SK-N-SH (cell line): ENCODE results near the gene SLCO3A1. TPM values are rescaled to one million over a fixed set of nuclear protein-coding genes. Genes with fewer than 3 reads are reported as not detected.

Experiments
- CTCF ChIA-PET: fragments of 300-600, 350-600 bp; formaldehyde crosslinking; extraction: SDS; loops from one replicate; lab custom pipeline; 2021; lab: Yijun Ruan, JAX
- POLR2A ChIA-PET: fragments of 350-600 bp; sonication (Branson Sonifier 250); formaldehyde crosslinking; extraction: SDS; loops from one replicate; lab custom pipeline; 2020; ENCODE audit warnings: antibody characterized with exemption, inconsistent platforms; lab: Yijun Ruan, JAX
- DNase-seq: peaks from one replicate; pipeline ENCODE4 v3.0.0; 2012
- H2AFZ ChIP-seq: fragments of 200-600 bp; sonication (generic); 2 replicates; pipeline ENCODE4 v1.8.1; 2016; ENCODE audit warnings: antibody characterized with exemption, mild to moderate bottlenecking, low read depth
- H3F3A ChIP-seq: fragments of 200-600 bp; sonication (generic); replicated peaks from 2 replicates; pipeline ENCODE3; 2016; ENCODE audit warnings: antibody characterized with exemption, mild to moderate bottlenecking; ENCODE audit not compliant: insufficient read depth
- H3K27ac ChIP-seq, 2 experiments: fragments of 200-500 bp in 1 of 2; fragments of 200-600 bp in 1 of 2; sonication (Bioruptor generic) in 1 of 2; sonication (generic), shearing (Covaris generic) in 1 of 2; 2 replicates each; pipeline versions ENCODE4 v1.5.1 to v1.6.1; 2014 to 2016; ENCODE audit warnings: low read depth in 2 of 2, inconsistent platforms in 1 of 2, low read length in 1 of 2, mild to moderate bottlenecking in 1 of 2, mixed read lengths in 1 of 2
- H3K27me3 ChIP-seq: fragments of 200-600 bp; sonication (generic), shearing (Covaris generic); 2 replicates; pipeline ENCODE4 v1.6.1; 2016; ENCODE audit warnings: mixed run types; ENCODE audit not compliant: insufficient read depth
- H3K36me3 ChIP-seq, 2 experiments: fragments of 200-500 bp in 1 of 2; fragments of 200-600 bp in 1 of 2; sonication (Bioruptor generic) in 1 of 2; sonication (generic) in 1 of 2; replicated peaks in 1 of 2; 2 replicates each; pipeline versions ENCODE3 to v1.5.1; 2014 to 2016; ENCODE audit warnings: low read length in 1 of 2, mild to moderate bottlenecking in 1 of 2; ENCODE audit not compliant: insufficient read depth in 2 of 2, control insufficient read depth in 1 of 2
- H3K4me1 ChIP-seq, 2 experiments: fragments of 200-500 bp in 1 of 2; fragments of 200-600 bp in 1 of 2; sonication (Bioruptor generic) in 1 of 2; sonication (generic), shearing (Covaris generic) in 1 of 2; 2 replicates each; pipeline versions ENCODE4 v1.5.1 to v1.6.1; 2014 to 2016; ENCODE audit warnings: low read depth in 1 of 2, low read length in 1 of 2, mixed run types in 1 of 2; ENCODE audit not compliant: insufficient read depth in 2 of 2, control insufficient read depth in 1 of 2
- H3K4me2 ChIP-seq: fragments of 200-600 bp; sonication (generic), shearing (Covaris generic); 2 replicates; pipeline ENCODE4 v1.6.1; 2017; ENCODE audit warnings: mixed run types
- H3K4me3 ChIP-seq, 2 experiments: fragments of 200-500 bp in 1 of 2; fragments of 200-600 bp in 1 of 2; sonication (Bioruptor generic) in 1 of 2; sonication (generic), shearing (Covaris generic) in 1 of 2; 2 replicates each; pipeline versions ENCODE4 v1.5.1 to v1.8.1; 2014 to 2016; ENCODE audit warnings: low read depth in 2 of 2, inconsistent platforms in 1 of 2, low read length in 1 of 2, mild to moderate bottlenecking in 1 of 2, mixed read lengths in 1 of 2, moderate library complexity in 1 of 2
- H3K79me2 ChIP-seq: fragments of 200-600 bp; sonication (generic); 2 replicates; pipeline ENCODE4 v1.8.1; 2017; ENCODE audit warnings: mild to moderate bottlenecking; ENCODE audit not compliant: insufficient read depth
- H3K9ac ChIP-seq: fragments of 200-600 bp; sonication (generic); 2 replicates; pipeline ENCODE4 v1.6.1; 2017; ENCODE audit warnings: mixed run types
- H3K9me2 ChIP-seq: fragments of 200-600 bp; sonication (generic); 2 replicates; pipeline ENCODE4 v1.6.1; 2017; ENCODE audit warnings: mixed run types
- H3K9me3 ChIP-seq: fragments of 200-600 bp; sonication (generic); 2 replicates; pipeline ENCODE4 v1.6.1; 2017; ENCODE audit warnings: mixed run types, mild to moderate bottlenecking, moderate library complexity
- H4K20me1 ChIP-seq: fragments of 200-600 bp; sonication (generic); 2 replicates; pipeline ENCODE4 v1.6.1; 2017; ENCODE audit warnings: mild to moderate bottlenecking, mixed run types; ENCODE audit not compliant: insufficient read depth
- CHD2 ChIP-seq: fragments of 150-350 bp; IDR thresholded peaks from 2 replicates; pipeline ENCODE4 v1.6.1; 2018; ENCODE audit warnings: low read length; ENCODE audit not compliant: partially characterized antibody
- EP300 ChIP-seq, 2 experiments: IDR thresholded peaks; 2 replicates each; pipeline versions ENCODE4 v1.4.0 to v1.6.1; 2012; ENCODE audit warnings: borderline replicate concordance in 1 of 2, low read depth in 1 of 2, low read length in 1 of 2
- EZH2phosphoT487 ChIP-seq: fragments of 200-600 bp; sonication (generic); IDR thresholded peaks from 2 replicates; pipeline ENCODE4 v1.6.1; 2017; ENCODE audit warnings: low read depth, mixed run types, mild to moderate bottlenecking, antibody characterized with exemption, moderate library complexity, borderline replicate concordance
- FOXM1 ChIP-seq: IDR thresholded peaks from 2 replicates; pipeline ENCODE4 v1.4.0; 2012; ENCODE audit warnings: low read depth, mild to moderate bottlenecking
- GABPA ChIP-seq: IDR thresholded peaks from 2 replicates; pipeline ENCODE4 v1.4.0; 2012; ENCODE audit warnings: low read depth, mild to moderate bottlenecking
- MEF2A ChIP-seq: IDR thresholded peaks from 2 replicates; pipeline ENCODE4 v1.4.0; 2012; ENCODE audit warnings: low read depth, borderline replicate concordance
- NFIC ChIP-seq: IDR thresholded peaks from 2 replicates; pipeline ENCODE4 v1.4.0; 2012; ENCODE audit warnings: borderline replicate concordance
- NRF1 ChIP-seq: IDR thresholded peaks from 2 replicates; pipeline ENCODE4 v1.6.1; 2012; ENCODE audit warnings: low read depth, mild to moderate bottlenecking, low read length
- PBX3 ChIP-seq: IDR thresholded peaks from 2 replicates; pipeline ENCODE4; 2012
- POLR2AphosphoS5 ChIP-seq: IDR thresholded peaks from 2 replicates; pipeline ENCODE4 v1.6.1; 2012; ENCODE audit warnings: low read depth, low read length
- RAD21 ChIP-seq: IDR thresholded peaks from 2 replicates; pipeline ENCODE4 v1.6.1; 2012; ENCODE audit warnings: mild to moderate bottlenecking, low read length
- RCOR1 ChIP-seq: fragments of 150-350 bp; IDR thresholded peaks from 2 replicates; pipeline ENCODE4 v1.6.1; 2017; ENCODE audit warnings: antibody characterized with exemption, low read length
- RXRA ChIP-seq: IDR thresholded peaks from 2 replicates; pipeline ENCODE4 v1.4.0; 2012; ENCODE audit warnings: low read depth, mild to moderate bottlenecking, borderline replicate concordance
- SIN3A ChIP-seq: IDR thresholded peaks from 2 replicates; pipeline ENCODE4 v1.6.1; 2012; ENCODE audit warnings: low read depth, mild to moderate bottlenecking, low read length, moderate library complexity, borderline replicate concordance
- TAF1 ChIP-seq: IDR thresholded peaks from 2 replicates; pipeline ENCODE4 v1.6.1; 2012; ENCODE audit warnings: low read depth, mild to moderate bottlenecking, low read length, moderate library complexity, borderline replicate concordance
- TEAD4 ChIP-seq: IDR thresholded peaks from 2 replicates; pipeline ENCODE4 v1.4.0; 2012; ENCODE audit warnings: mild to moderate bottlenecking, borderline replicate concordance; ENCODE audit not compliant: insufficient read depth
- YY1 ChIP-seq: IDR thresholded peaks from 2 replicates; pipeline ENCODE4 v1.4.0; 2012; ENCODE audit warnings: low read depth, mild to moderate bottlenecking
- ZBTB33 ChIP-seq: IDR thresholded peaks from 2 replicates; pipeline ENCODE4 v1.4.0; 2012; ENCODE audit warnings: low read depth, borderline replicate concordance
- WGBS: methylation state at CpG from one replicate; pipeline ENCODE4 v1.1.6; 2017; ENCODE audit warnings: low lambda C conversion rate; 5-methylcytosine and 5-hydroxymethylcytosine counted together
- polyA plus RNA-seq, 3 experiments: library from polyadenylated mRNA; depleted of rRNA; stranded (reverse); fragments of >200 nt; gene quantifications; 2 replicates each; pipeline ENCODE4 v1.2.3, GENCODE V29; 2012
- TF ChIP-seq, protein P1 (sequence below): IDR thresholded peaks from 2 replicates; pipeline ENCODE4 v1.6.1; 2012; ENCODE audit warnings: mild to moderate bottlenecking, low read depth, low read length, moderate library complexity
- TF ChIP-seq, protein P2 (sequence below): fragments of 150-350 bp; IDR thresholded peaks from 2 replicates; pipeline ENCODE4 v1.6.1; 2017; ENCODE audit warnings: antibody characterized with exemption, low read length, low read depth, borderline replicate concordance

SLCO3A1 gene
- polyA plus RNA-seq, 1 of the 3 experiments (the other 2 are of a cell fraction), result 19.7 TPM

- Histone ChIP-seq H3K27me3 (no peaks in the 10 kb centered on the region), H2AFZ (no peak overlapping the region), H3F3A (no peaks in the 10 kb centered on the region), H3K4me2 (no peak overlapping the region), H3K4me3 (no peak overlapping the region), H3K36me3 (peaks cover 0 to 3% of the 10 kb centered on the region in 2 experiments), H3K9me3 (no peaks in the 10 kb centered on the region), H3K4me1 (no peaks in the 10 kb centered on the region; a peak in 1 of 4 replicates), H4K20me1 (no peaks in the 10 kb centered on the region), H3K27ac (no peak overlapping the region), H3K79me2 (no peaks in the 10 kb centered on the region), H3K9ac (no peak overlapping the region), H3K9me2 (no peaks in the 10 kb centered on the region)
- no peak for DNase-seq
- POLR2A ChIA-PET, result no interaction called here
- TF ChIP-seq, protein P1, sequence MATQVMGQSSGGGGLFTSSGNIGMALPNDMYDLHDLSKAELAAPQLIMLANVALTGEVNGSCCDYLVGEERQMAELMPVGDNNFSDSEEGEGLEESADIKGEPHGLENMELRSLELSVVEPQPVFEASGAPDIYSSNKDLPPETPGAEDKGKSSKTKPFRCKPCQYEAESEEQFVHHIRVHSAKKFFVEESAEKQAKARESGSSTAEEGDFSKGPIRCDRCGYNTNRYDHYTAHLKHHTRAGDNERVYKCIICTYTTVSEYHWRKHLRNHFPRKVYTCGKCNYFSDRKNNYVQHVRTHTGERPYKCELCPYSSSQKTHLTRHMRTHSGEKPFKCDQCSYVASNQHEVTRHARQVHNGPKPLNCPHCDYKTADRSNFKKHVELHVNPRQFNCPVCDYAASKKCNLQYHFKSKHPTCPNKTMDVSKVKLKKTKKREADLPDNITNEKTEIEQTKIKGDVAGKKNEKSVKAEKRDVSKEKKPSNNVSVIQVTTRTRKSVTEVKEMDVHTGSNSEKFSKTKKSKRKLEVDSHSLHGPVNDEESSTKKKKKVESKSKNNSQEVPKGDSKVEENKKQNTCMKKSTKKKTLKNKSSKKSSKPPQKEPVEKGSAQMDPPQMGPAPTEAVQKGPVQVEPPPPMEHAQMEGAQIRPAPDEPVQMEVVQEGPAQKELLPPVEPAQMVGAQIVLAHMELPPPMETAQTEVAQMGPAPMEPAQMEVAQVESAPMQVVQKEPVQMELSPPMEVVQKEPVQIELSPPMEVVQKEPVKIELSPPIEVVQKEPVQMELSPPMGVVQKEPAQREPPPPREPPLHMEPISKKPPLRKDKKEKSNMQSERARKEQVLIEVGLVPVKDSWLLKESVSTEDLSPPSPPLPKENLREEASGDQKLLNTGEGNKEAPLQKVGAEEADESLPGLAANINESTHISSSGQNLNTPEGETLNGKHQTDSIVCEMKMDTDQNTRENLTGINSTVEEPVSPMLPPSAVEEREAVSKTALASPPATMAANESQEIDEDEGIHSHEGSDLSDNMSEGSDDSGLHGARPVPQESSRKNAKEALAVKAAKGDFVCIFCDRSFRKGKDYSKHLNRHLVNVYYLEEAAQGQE, result no peak
- no peak for TF ChIP-seq RXRA
- TF ChIP-seq MEF2A, result no peak
- no peak for TF ChIP-seq TEAD4
- no peak for TF ChIP-seq POLR2AphosphoS5
- TF ChIP-seq YY1, result no peak
- TF ChIP-seq CHD2, result no peak
- no peak for TF ChIP-seq EP300 (IDR thresholded peaks at IDR 0.05; ENCODE audit: borderline replicate concordance in 1 of 2, low read depth in 1 of 2, low read length in 1 of 2)
- TF ChIP-seq ZBTB33, result no peak
- TF ChIP-seq EZH2phosphoT487, result no peak
- no peak for TF ChIP-seq FOXM1
- TF ChIP-seq TAF1, result no peak
- TF ChIP-seq SIN3A, result no peak
- TF ChIP-seq, protein P2, sequence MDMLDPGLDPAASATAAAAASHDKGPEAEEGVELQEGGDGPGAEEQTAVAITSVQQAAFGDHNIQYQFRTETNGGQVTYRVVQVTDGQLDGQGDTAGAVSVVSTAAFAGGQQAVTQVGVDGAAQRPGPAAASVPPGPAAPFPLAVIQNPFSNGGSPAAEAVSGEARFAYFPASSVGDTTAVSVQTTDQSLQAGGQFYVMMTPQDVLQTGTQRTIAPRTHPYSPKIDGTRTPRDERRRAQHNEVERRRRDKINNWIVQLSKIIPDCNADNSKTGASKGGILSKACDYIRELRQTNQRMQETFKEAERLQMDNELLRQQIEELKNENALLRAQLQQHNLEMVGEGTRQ, result no peak
- TF ChIP-seq NRF1, result no peak
- no peak for TF ChIP-seq RAD21
- no peak for TF ChIP-seq RCOR1
- no peak for TF ChIP-seq NFIC
- TF ChIP-seq PBX3, result no peak
- TF ChIP-seq GABPA, result no peak
- WGBS, result 82% methylated on average over 13 of the region's 13 CpGs
- CTCF ChIA-PET, result interaction anchor here (1.1 kb wide), 1 partner anchor 16 kb away, joined by 5 read pairs; no protein-coding TSS in a partner anchor
Observed at GRCh38 chr15:92142242-92143232, 289.0 kb downstream of the SLCO3A1 start.
